Activated CD4-positive, alpha-beta memory T cell treated with anti-CD3 and anti-CD28 coated beads, Interleukin-2, amount 10 ng/mL, durations not matched to agents 7 days and 5 days (primary cell): ENCODE data around the gene AGAP3. TPM values are rescaled to one million over a fixed set of nuclear protein-coding genes. Genes with fewer than 3 reads are reported as not detected.
A peak's percentile ranks its signal among the peaks of the same experiment; 100 is the strongest.

Experiments used
- CTCF ChIA-PET: fragments of 350-600 bp; sonication (Branson Sonifier 250); formaldehyde crosslinking; loops from one replicate; lab custom pipeline; 2021; ENCODE audit warnings: antibody characterized with exemption, inconsistent platforms; lab: Charles Lee
- POLR2A ChIA-PET: fragments of 350-600 bp; sonication (Branson Sonifier 250); formaldehyde crosslinking; loops from one replicate; lab custom pipeline; 2021; ENCODE audit warnings: antibody characterized with exemption; lab: Charles Lee
- DNase-seq: peaks from one replicate; pipeline ENCODE4 v3.0.0-alpha.2; 2020
- H3K27ac Mint-ChIP-seq: one replicate; pipeline ENCODE4 v1.8.0; 2021; ENCODE audit warnings: mild to moderate bottlenecking, mixed read lengths
- H3K27me3 Mint-ChIP-seq: one replicate; pipeline ENCODE4 v1.8.0; 2021; ENCODE audit warnings: mixed read lengths
- H3K36me3 Mint-ChIP-seq: one replicate; pipeline ENCODE4 v1.8.0; 2021; ENCODE audit warnings: low read depth, mixed read lengths
- H3K4me1 Mint-ChIP-seq: one replicate; pipeline ENCODE4 v1.8.0; 2021; ENCODE audit warnings: mixed read lengths
- H3K4me3 Mint-ChIP-seq: one replicate; pipeline ENCODE4 v1.8.0; 2021; ENCODE audit warnings: mild to moderate bottlenecking, mixed read lengths
- H3K9me3 Mint-ChIP-seq: one replicate; pipeline ENCODE4 v1.8.0; 2021; ENCODE audit warnings: mixed read lengths
- total RNA-seq, 2 experiments: library from RNA; stranded (reverse); gene quantifications; one replicate each; pipeline ENCODE4 v1.2.3, GENCODE V29; 2021

AGAP3 gene
- total RNA-seq, 2 experiments from 2014 or later: 30.1 to 31.5 TPM

- Mint-ChIP-seq H3K9me3 (no peaks in the 10 kb centered on the region), H3K36me3 (peaks cover under 1% of the 10 kb centered on the region), H3K27me3 (peaks cover 11% of the 10 kb centered on the region), H3K4me3 (peak overlapping the region; percentile 27), H3K27ac (no peak overlapping the region), H3K4me1 (peaks cover 16% of the 10 kb centered on the region)
- ChIA-PET CTCF (interaction anchor here (0.5 to 3.2 kb wide), 5 partner anchors 10 to 330 kb away, joined by 3 to 14 read pairs (median 5); no protein-coding TSS in a partner anchor), POLR2A (interaction anchor here (1.5 kb wide), 1 partner anchor 39 kb away, joined by 3 read pairs; no protein-coding TSS in a partner anchor)
- no peak for DNase-seq
These were observed 27.3 kb downstream of the AGAP3 start for GRCh38 chr7:151113344-151114150.

- ChIA-PET POLR2A (interaction anchor here (1.5 kb wide), 1 partner anchor 40 kb away, joined by 3 read pairs; no protein-coding TSS in a partner anchor), CTCF (interaction anchor here (0.8 to 2.0 kb wide), 4 partner anchors 10 to 151 kb away, joined by 3 to 7 read pairs (median 4); no protein-coding TSS in a partner anchor)
- Mint-ChIP-seq H3K27ac (no peak overlapping the region), H3K4me1 (peaks cover 20% of the 10 kb centered on the region), H3K36me3 (peaks cover 4% of the 10 kb centered on the region), H3K9me3 (no peaks in the 10 kb centered on the region), H3K27me3 (peaks cover 11% of the 10 kb centered on the region), H3K4me3 (peak overlapping the region; percentile 27)
- DNase-seq: no peak
These were observed 28.1 kb downstream of the AGAP3 start for GRCh38 chr7:151114151-151115090.

GRCh38 chr7:151115121-151115835 is 29.0 kb downstream of the AGAP3 start:
- Mint-ChIP-seq H3K4me3 (peak overlapping the region; percentile 59), H3K9me3 (no peaks in the 10 kb centered on the region), H3K36me3 (peaks cover 6% of the 10 kb centered on the region), H3K27ac (no peak overlapping the region), H3K4me1 (peaks cover 20% of the 10 kb centered on the region), H3K27me3 (peaks cover 11% of the 10 kb centered on the region)
- DNase-seq: peak; percentile 28
- ChIA-PET POLR2A (interaction anchor here (0.7 to 1.6 kb wide), 2 partner anchors 12 to 85 kb away, joined by 3 to 4 read pairs; no protein-coding TSS in a partner anchor), CTCF (interaction anchor here (0.6 to 1.5 kb wide), 7 partner anchors 9 to 780 kb away, joined by 3 to 6 read pairs (median 3); partner anchors contain the start of gene ABCB8)

GRCh38 chr7:151115836-151116418 is 29.7 kb downstream of the AGAP3 start:
- no peak for DNase-seq
- Mint-ChIP-seq H3K4me1 (peaks cover 20% of the 10 kb centered on the region), H3K27me3 (peaks cover 11% of the 10 kb centered on the region), H3K9me3 (no peaks in the 10 kb centered on the region), H3K27ac (peak overlapping the region; percentile 26), H3K36me3 (peaks cover 9% of the 10 kb centered on the region), H3K4me3 (peak overlapping the region; percentile 59)
- CTCF ChIA-PET: interaction anchor here (0.6 to 1.5 kb wide), 6 partner anchors 8 to 781 kb away, joined by 3 to 6 read pairs (median 4); partner anchors contain the start of gene ABCB8
- POLR2A ChIA-PET: interaction anchor here (0.7 to 1.6 kb wide), 2 partner anchors 12 to 85 kb away, joined by 3 to 4 read pairs; no protein-coding TSS in a partner anchor

GRCh38 chr7:151116603-151117440 is 30.5 kb downstream of the AGAP3 start:
- ChIA-PET CTCF (interaction anchor here (1.2 to 1.5 kb wide), 2 partner anchors 88 to 98 kb away, joined by 4 to 6 read pairs; partner anchors contain the start of gene ABCB8), POLR2A (interaction anchor here (0.8 to 1.6 kb wide), 3 partner anchors 12 to 89 kb away, joined by 3 to 4 read pairs (median 3); no protein-coding TSS in a partner anchor)
- Mint-ChIP-seq H3K27ac (peak overlapping the region; percentile 77), H3K36me3 (peaks cover 9% of the 10 kb centered on the region), H3K4me1 (peaks cover 18% of the 10 kb centered on the region), H3K9me3 (no peaks in the 10 kb centered on the region), H3K4me3 (peak overlapping the region; percentile 71), H3K27me3 (peaks cover 11% of the 10 kb centered on the region)
- no peak for DNase-seq

GRCh38 chr7:151117565-151117964 is 31.3 kb downstream of the AGAP3 start:
- H3K9me3 Mint-ChIP-seq: no peaks in the 10 kb centered on the region
- peak; percentile 62 for DNase-seq
- ChIA-PET POLR2A (interaction anchor here (0.8 to 1.1 kb wide), 3 partner anchors 12 to 116 kb away, joined by 3 read pairs; no protein-coding TSS in a partner anchor), CTCF (interaction anchor here (1.0 to 1.2 kb wide), 2 partner anchors 14 to 99 kb away, joined by 3 to 4 read pairs; no protein-coding TSS in a partner anchor)
- peak overlapping the region; percentile 71 for H3K4me3 Mint-ChIP-seq
- peaks cover 18% of the 10 kb centered on the region for H3K4me1 Mint-ChIP-seq
- peaks cover 11% of the 10 kb centered on the region for H3K27me3 Mint-ChIP-seq
- H3K36me3 Mint-ChIP-seq: peaks cover 9% of the 10 kb centered on the region
- H3K27ac Mint-ChIP-seq: peak overlapping the region; percentile 77

GRCh38 chr7:151118108-151119054 is 32.1 kb downstream of the AGAP3 start:
- H3K27ac Mint-ChIP-seq: peak overlapping the region; percentile 77
- H3K4me1 Mint-ChIP-seq: peaks cover 18% of the 10 kb centered on the region
- no peaks in the 10 kb centered on the region for H3K9me3 Mint-ChIP-seq
- CTCF ChIA-PET: interaction anchor here (1.0 kb wide), 1 partner anchor 15 kb away, joined by 3 read pairs; no protein-coding TSS in a partner anchor
- POLR2A ChIA-PET: interaction anchor here (1.0 to 1.1 kb wide), 2 partner anchors 11 to 116 kb away, joined by 3 read pairs; no protein-coding TSS in a partner anchor
- no peak for DNase-seq
- peaks cover 6% of the 10 kb centered on the region for H3K27me3 Mint-ChIP-seq
- no peak overlapping the region for H3K4me3 Mint-ChIP-seq
- H3K36me3 Mint-ChIP-seq: peaks cover 10% of the 10 kb centered on the region

- no peak overlapping the region for H3K4me3 Mint-ChIP-seq
- ChIA-PET POLR2A (interaction anchor here (1.3 kb wide), 1 partner anchor 14 kb away, joined by 4 read pairs; no protein-coding TSS in a partner anchor), CTCF (no interaction called here)
- peaks cover 3% of the 10 kb centered on the region for H3K27me3 Mint-ChIP-seq
- no peak for DNase-seq
- peaks cover 11% of the 10 kb centered on the region for H3K36me3 Mint-ChIP-seq
- H3K27ac Mint-ChIP-seq: no peak overlapping the region
- peaks cover 19% of the 10 kb centered on the region for H3K4me1 Mint-ChIP-seq
- H3K9me3 Mint-ChIP-seq: no peaks in the 10 kb centered on the region
These were observed 32.8 kb downstream of the AGAP3 start for GRCh38 chr7:151119055-151119415.

- no peak for DNase-seq
- peaks cover 3% of the 10 kb centered on the region for H3K27me3 Mint-ChIP-seq
- H3K4me3 Mint-ChIP-seq: no peak overlapping the region
- no peaks in the 10 kb centered on the region for H3K9me3 Mint-ChIP-seq
- peaks cover 11% of the 10 kb centered on the region for H3K36me3 Mint-ChIP-seq
- CTCF ChIA-PET: interaction anchor here (0.8 to 1.0 kb wide), 2 partner anchors 25 to 124 kb away, joined by 3 read pairs; no protein-coding TSS in a partner anchor
- peaks cover 19% of the 10 kb centered on the region for H3K4me1 Mint-ChIP-seq
- no peak overlapping the region for H3K27ac Mint-ChIP-seq
- POLR2A ChIA-PET: interaction anchor here (1.3 kb wide), 1 partner anchor 15 kb away, joined by 4 read pairs; no protein-coding TSS in a partner anchor
These were observed 33.6 kb downstream of the AGAP3 start for GRCh38 chr7:151119902-151120301.

GRCh38 chr7:151120896-151121295 is 34.6 kb downstream of the AGAP3 start:
- H3K36me3 Mint-ChIP-seq: peaks cover 11% of the 10 kb centered on the region
- CTCF ChIA-PET: interaction anchor here (0.8 to 1.0 kb wide), 2 partner anchors 26 to 123 kb away, joined by 3 read pairs; no protein-coding TSS in a partner anchor
- POLR2A ChIA-PET: no interaction called here
- H3K27me3 Mint-ChIP-seq: peaks cover under 1% of the 10 kb centered on the region
- H3K4me1 Mint-ChIP-seq: peaks cover 16% of the 10 kb centered on the region
- H3K27ac Mint-ChIP-seq: no peak overlapping the region
- DNase-seq: no peak
- H3K4me3 Mint-ChIP-seq: no peak overlapping the region
- no peaks in the 10 kb centered on the region for H3K9me3 Mint-ChIP-seq
